Naive thymus-derived CD8-positive, alpha-beta T cell (primary cell): Measurements from ENCODE around the gene LFNG. TPM values are rescaled to one million over a fixed set of nuclear protein-coding genes. Genes with fewer than 3 reads are reported as not detected.

Source experiments
- ATAC-seq, 2 donors: fragments of 150-1000 bp; cut with Tn5 transposase in 1 of 2; sonication (Bioruptor Pico), chemical (Tn5 transposase) in 1 of 2; 1 replicate in 1 of 2; 2 replicates in 1 of 2; pipeline ENCODE4 v1.10.0; 2021; ENCODE audit warnings: mild to moderate bottlenecking in 2 of 2, moderate library complexity in 2 of 2
- POLR2A ChIA-PET: fragments of 350-600 bp; sonication (Branson Sonifier 250); formaldehyde crosslinking; loops from one replicate; lab custom pipeline; 2021; ENCODE audit warnings: antibody characterized with exemption; lab: Charles Lee
- DNase-seq, 10 donors: peaks; one replicate each; pipeline versions ENCODE4 v3.0.0 to v3.0.0-alpha.2; 2020 to 2022
- H3K27ac Mint-ChIP-seq, 10 donors: one replicate each; pipeline ENCODE4 v1.8.0; 2020 to 2022; ENCODE audit warnings: mild to moderate bottlenecking in 10 of 10, mixed read lengths in 10 of 10, moderate library complexity in 4 of 10, inconsistent platforms in 1 of 10
- H3K27me3 Mint-ChIP-seq, 5 donors: one replicate each; pipeline ENCODE4 v1.8.0; 2021 to 2022; ENCODE audit warnings: mixed read lengths in 5 of 5
- H3K36me3 Mint-ChIP-seq, 3 donors: one replicate each; pipeline ENCODE4 v1.8.0; 2020 to 2022; ENCODE audit warnings: mixed read lengths in 3 of 3, mild to moderate bottlenecking in 2 of 3, inconsistent platforms in 1 of 3
- H3K4me1 Mint-ChIP-seq, 4 donors: one replicate each; pipeline ENCODE4 v1.8.0; 2021 to 2022; ENCODE audit warnings: mixed read lengths in 4 of 4
- H3K4me3 Mint-ChIP-seq, 10 donors: one replicate each; pipeline ENCODE4 v1.8.0; 2020 to 2022; ENCODE audit warnings: mild to moderate bottlenecking in 10 of 10, mixed read lengths in 10 of 10, moderate library complexity in 6 of 10, inconsistent platforms in 1 of 10
- H3K9me3 Mint-ChIP-seq, 9 donors: one replicate each; pipeline ENCODE4 v1.8.0; 2020 to 2022; ENCODE audit warnings: mixed read lengths in 9 of 9, mild to moderate bottlenecking in 3 of 9, inconsistent platforms in 1 of 9, moderate library complexity in 1 of 9
- polyA plus RNA-seq, 3 donors: library from polyadenylated mRNA; unstranded; fragments of 300-500 nt; fragmentation: Illumina TruSeq; gene quantifications; one replicate each; pipeline ENCODE4 v1.2.3, GENCODE V29; 2021
- total RNA-seq, 8 experiments: library from RNA in 2 of 8; stranded (reverse) in 2 of 8; gene quantifications; one replicate each; pipeline ENCODE4 v1.2.3 and lab custom pipeline; 2021 to 2026

The LFNG gene
- total and polyA plus RNA-seq, 5 experiments from 2014 or later = 0.54 to 153 (median 3.0) TPM

- H3K27me3 Mint-ChIP-seq = peaks cover 0 to 5% (median 0%) of the 10 kb centered on the region in 5 donors
- POLR2A ChIA-PET = interaction anchor here (1.0 to 3.0 kb wide), 7 partner anchors 10 to 32 kb away, joined by 3 to 20 read pairs (median 4); partner anchors contain the start of gene LFNG
- H3K4me1 Mint-ChIP-seq = peaks cover 2 to 25% (median 8%) of the 10 kb centered on the region in 4 donors
- H3K4me3 Mint-ChIP-seq = no peak overlapping the region
- ATAC-seq (peak in 1 of 2 donors; percentile 9), DNase-seq (no peak)
- H3K9me3 Mint-ChIP-seq = no peaks in the 10 kb centered on the region
- H3K36me3 Mint-ChIP-seq = no peaks in the 10 kb centered on the region
- H3K27ac Mint-ChIP-seq = peak overlapping the region in 1 of 10 donors; percentile 68
These were observed 21.9 kb upstream of the LFNG start for GRCh38 chr7:2497500-2498336.

DNA sequence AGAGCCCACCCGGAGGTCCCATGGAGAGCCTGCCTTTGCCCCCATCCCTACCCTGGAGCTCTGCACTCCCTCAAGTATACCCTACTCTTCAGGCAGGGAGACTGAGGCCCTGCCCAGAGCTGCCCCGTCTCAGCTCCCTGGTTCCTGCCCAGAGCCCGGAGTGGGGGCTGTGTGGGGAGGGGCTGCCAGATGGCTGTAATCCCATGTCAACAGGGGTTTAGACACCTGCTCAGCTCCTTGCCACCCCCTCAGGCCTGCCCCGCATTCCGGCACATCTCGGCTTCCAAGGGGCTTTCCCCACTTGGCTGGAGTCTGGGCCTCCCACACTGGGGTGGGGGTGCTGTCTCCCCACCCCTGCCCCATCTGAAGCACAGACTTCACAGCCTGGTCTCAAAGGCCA is 20.9 kb upstream of the LFNG start:
- Mint-ChIP-seq H3K4me1 (peaks cover 3 to 25% (median 12%) of the 10 kb centered on the region in 4 donors), H3K36me3 (no peaks in the 10 kb centered on the region), H3K27me3 (peaks cover 0 to 5% (median 0%) of the 10 kb centered on the region in 5 donors), H3K9me3 (no peaks in the 10 kb centered on the region), H3K27ac (peak overlapping the region in 1 of 10 donors; percentile 40), H3K4me3 (no peak overlapping the region)
- ATAC-seq (no peak), DNase-seq (no peak)
- POLR2A ChIA-PET = interaction anchor here (1.0 to 3.0 kb wide), 8 partner anchors 10 to 60 kb away, joined by 3 to 20 read pairs (median 5); partner anchors contain the start of genes IQCE and LFNG

DNA sequence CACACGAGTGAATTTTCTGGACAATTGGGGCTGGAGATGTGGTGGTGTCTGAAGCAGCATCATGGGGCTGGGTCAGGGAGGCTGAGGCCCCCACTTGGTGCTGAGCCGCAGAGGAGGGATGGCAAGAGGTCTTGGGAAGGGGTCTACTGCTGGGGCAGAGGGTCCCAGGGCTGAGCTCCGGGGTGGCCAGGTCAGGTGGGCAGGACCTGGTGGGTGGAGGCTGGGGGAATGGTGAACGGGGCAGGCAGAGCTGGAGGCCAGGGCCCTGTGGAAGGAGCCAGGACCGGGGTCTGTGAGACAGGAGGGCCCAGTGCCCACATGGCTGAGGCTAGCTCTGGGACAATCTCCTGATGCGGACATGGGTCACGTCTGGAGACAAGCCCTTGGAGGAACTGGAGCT is 20.4 kb upstream of the LFNG start:
- no peaks in the 10 kb centered on the region for H3K36me3 Mint-ChIP-seq
- POLR2A ChIA-PET = interaction anchor here (1.4 to 3.0 kb wide), 5 partner anchors 9 to 59 kb away, joined by 4 to 20 read pairs (median 7); partner anchors contain the start of genes IQCE and LFNG
- no peak for ATAC-seq
- peaks cover 0 to 5% (median 0%) of the 10 kb centered on the region in 5 donors for H3K27me3 Mint-ChIP-seq
- no peak overlapping the region for H3K4me3 Mint-ChIP-seq
- H3K4me1 Mint-ChIP-seq = peaks cover 6 to 29% (median 15%) of the 10 kb centered on the region in 4 donors
- no peak for DNase-seq
- H3K9me3 Mint-ChIP-seq = no peaks in the 10 kb centered on the region
- H3K27ac Mint-ChIP-seq = peak overlapping the region in 2 of 10 donors; percentile 39 to 40

GRCh38 chr7:2499719-2500430 is 19.7 kb upstream of the LFNG start:
- Mint-ChIP-seq H3K36me3 (no peaks in the 10 kb centered on the region), H3K9me3 (no peaks in the 10 kb centered on the region), H3K4me3 (no peak overlapping the region), H3K27ac (no peak overlapping the region), H3K4me1 (peaks cover 4 to 29% (median 16%) of the 10 kb centered on the region in 4 donors), H3K27me3 (peaks cover 0 to 5% (median 0%) of the 10 kb centered on the region in 5 donors)
- no peak for ATAC-seq
- POLR2A ChIA-PET = interaction anchor here (1.4 to 3.0 kb wide), 4 partner anchors 9 to 59 kb away, joined by 4 to 20 read pairs (median 6); partner anchors contain the start of gene IQCE
- DNase-seq = no peak

DNA sequence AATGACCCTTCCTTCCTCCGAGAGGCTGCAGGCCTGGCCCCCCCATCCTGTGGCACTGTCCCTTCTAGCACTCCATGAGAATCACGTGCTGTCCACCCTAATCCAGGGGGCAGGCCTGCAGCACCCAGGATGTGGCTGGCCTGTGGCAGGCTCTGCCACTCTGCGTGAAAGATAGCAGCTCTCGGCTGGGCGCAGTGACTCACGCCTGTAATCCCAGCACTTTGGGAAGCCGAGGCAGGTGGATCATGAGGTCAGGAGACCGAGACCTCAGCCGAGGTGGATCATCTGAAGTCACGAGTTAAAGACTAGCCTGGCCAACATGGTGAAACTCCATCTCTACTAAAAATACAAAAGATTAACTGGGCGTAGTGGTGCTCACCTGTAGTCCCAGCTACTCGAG is 18.9 kb upstream of the LFNG start:
- DNase-seq = no peak
- no peak for ATAC-seq
- Mint-ChIP-seq H3K9me3 (no peaks in the 10 kb centered on the region), H3K27me3 (peaks cover 0 to 5% (median 0%) of the 10 kb centered on the region in 5 donors), H3K36me3 (no peaks in the 10 kb centered on the region), H3K4me3 (peak overlapping the region in 1 of 10 donors; percentile 36), H3K27ac (peak overlapping the region in 1 of 10 donors; percentile 67), H3K4me1 (peaks cover 4 to 29% (median 16%) of the 10 kb centered on the region in 4 donors)
- POLR2A ChIA-PET = interaction anchor here (0.5 to 22.8 kb wide), 5 partner anchors 8 to 48 kb away, joined by 7 to 821 read pairs (median 9); partner anchors contain the start of gene LFNG

GRCh38 chr7:2501947-2502646 is 17.5 kb upstream of the LFNG start:
- peaks cover 4 to 34% (median 17%) of the 10 kb centered on the region in 4 donors for H3K4me1 Mint-ChIP-seq
- no peaks in the 10 kb centered on the region for H3K36me3 Mint-ChIP-seq
- H3K27me3 Mint-ChIP-seq = no peaks in the 10 kb centered on the region
- no peaks in the 10 kb centered on the region for H3K9me3 Mint-ChIP-seq
- DNase-seq (no peak), ATAC-seq (no peak)
- H3K27ac Mint-ChIP-seq = no peak overlapping the region
- H3K4me3 Mint-ChIP-seq = no peak overlapping the region
- POLR2A ChIA-PET = interaction anchor here (0.7 to 22.8 kb wide), 5 partner anchors 10 to 97 kb away, joined by 3 to 821 read pairs (median 5); partner anchors contain the start of gene LFNG

- no peaks in the 10 kb centered on the region for H3K9me3 Mint-ChIP-seq
- no peaks in the 10 kb centered on the region for H3K27me3 Mint-ChIP-seq
- no peak for DNase-seq
- no peak for ATAC-seq
- H3K4me3 Mint-ChIP-seq = no peak overlapping the region
- H3K4me1 Mint-ChIP-seq = peaks cover 5 to 33% (median 15%) of the 10 kb centered on the region in 4 donors
- POLR2A ChIA-PET = interaction anchor here (0.7 to 22.8 kb wide), 4 partner anchors 9 to 98 kb away, joined by 3 to 821 read pairs (median 12); partner anchors contain the start of gene LFNG
- no peak overlapping the region for H3K27ac Mint-ChIP-seq
- no peaks in the 10 kb centered on the region for H3K36me3 Mint-ChIP-seq
These were observed 17.0 kb upstream of the LFNG start for GRCh38 chr7:2502647-2502966.

DNA sequence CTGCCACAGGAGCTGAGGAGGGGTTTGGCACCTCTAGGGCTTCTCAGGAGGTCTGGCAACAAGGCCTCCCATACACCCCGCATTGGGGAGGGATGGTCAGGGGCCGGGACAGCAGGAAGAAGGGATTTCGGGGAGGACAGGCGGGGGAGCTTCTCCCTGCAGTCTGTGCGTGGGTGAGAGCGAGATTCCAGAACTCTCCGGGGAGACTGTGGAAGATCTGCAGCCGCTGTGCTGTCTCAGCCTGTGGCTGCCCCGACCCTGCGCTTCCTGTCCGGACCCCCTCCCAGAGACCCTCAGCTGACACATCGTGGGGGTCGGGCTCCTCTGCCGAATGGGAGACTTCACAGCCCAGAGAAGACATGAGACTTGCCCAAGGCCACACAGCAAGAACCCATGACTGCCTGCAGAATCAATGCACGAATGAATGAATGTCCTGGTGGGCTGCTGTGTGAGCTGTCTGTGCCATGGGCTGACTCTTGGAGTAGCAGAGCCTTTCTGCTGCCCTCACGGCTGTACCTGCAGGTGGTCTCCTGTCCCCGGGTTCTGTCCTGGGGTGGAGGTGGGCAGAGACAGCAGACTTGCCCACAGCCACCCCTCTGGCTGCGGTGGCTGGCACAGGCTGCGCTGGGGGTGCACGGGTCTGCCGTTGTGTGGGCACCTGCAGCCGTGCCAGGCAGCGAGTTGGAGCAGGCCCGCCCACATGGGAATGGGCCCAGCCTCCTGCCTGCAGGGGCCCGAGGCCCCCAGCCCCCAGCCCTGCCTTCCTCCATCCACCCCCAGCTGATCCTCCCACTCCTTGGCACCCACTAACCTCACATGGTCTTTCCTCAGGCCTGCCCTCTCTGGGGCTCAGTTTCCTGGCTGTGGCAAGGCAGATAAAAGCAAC is 16.3 kb upstream of the LFNG start:
- POLR2A ChIA-PET = interaction anchor here (0.7 to 22.8 kb wide), 4 partner anchors 9 to 99 kb away, joined by 3 to 821 read pairs (median 12); partner anchors contain the start of gene LFNG
- DNase-seq (no peak), ATAC-seq (no peak)
- Mint-ChIP-seq H3K4me1 (peaks cover 8 to 33% (median 17%) of the 10 kb centered on the region in 4 donors), H3K9me3 (no peaks in the 10 kb centered on the region), H3K27me3 (no peaks in the 10 kb centered on the region), H3K4me3 (no peak overlapping the region), H3K27ac (peak overlapping the region in 1 of 10 donors; percentile 52), H3K36me3 (no peaks in the 10 kb centered on the region)

DNA sequence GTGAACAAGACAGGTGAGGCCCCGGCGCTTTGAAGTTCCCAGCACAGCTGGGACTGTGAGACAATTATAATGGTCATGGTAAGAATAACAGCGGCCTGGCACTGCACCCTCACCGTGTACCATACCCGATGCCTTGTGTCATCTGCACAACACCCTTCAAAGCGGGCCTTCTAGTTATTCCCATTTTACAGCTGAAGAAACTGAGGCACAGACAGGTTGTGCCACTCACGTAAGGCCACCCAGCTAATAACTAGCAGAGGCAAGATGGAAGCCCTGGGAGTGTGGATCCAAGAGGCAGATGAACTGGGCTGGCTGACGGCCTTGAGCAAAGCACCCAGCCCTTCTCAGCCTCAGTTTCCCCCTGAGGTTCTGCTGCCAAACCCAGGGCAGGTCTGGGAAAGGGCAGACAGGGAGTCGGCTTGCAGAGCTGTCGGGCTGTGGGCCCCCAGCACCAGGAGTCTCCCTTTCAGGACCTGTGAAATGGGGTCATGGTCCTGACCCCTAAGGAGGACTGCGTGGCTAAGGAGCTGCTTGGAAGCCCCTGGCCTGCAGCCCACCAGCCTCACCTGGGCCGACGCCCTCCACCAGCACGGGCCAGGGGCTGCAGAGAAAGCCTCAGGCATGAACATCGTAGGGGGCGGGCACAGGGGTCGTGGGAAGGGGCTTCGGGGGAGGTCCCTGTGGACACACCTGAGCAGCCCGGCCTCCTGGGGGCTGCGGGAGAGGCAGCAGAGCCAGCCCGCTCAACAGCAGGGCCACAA is 15.3 kb upstream of the LFNG start:
- H3K36me3 Mint-ChIP-seq = no peaks in the 10 kb centered on the region
- peak overlapping the region in 1 of 10 donors; percentile 25 for H3K27ac Mint-ChIP-seq
- H3K4me3 Mint-ChIP-seq = no peak overlapping the region

GRCh38 chr7:2504889-2505375 is 14.6 kb upstream of the LFNG start:
- Mint-ChIP-seq H3K27ac (peak overlapping the region in 1 of 10 donors; percentile 48), H3K9me3 (no peaks in the 10 kb centered on the region), H3K36me3 (no peaks in the 10 kb centered on the region), H3K4me1 (peaks cover 14 to 46% (median 33%) of the 10 kb centered on the region in 4 donors), H3K4me3 (no peak overlapping the region), H3K27me3 (no peaks in the 10 kb centered on the region)
- DNase-seq (no peak), ATAC-seq (no peak)
- POLR2A ChIA-PET = interaction anchor here (1.2 to 22.8 kb wide), 2 partner anchors 19 to 26 kb away, joined by 3 to 821 read pairs; partner anchors contain the start of gene LFNG

More for the DNA sequence above, 15.3 kb upstream of the LFNG start:
- Mint-ChIP-seq H3K9me3 (no peaks in the 10 kb centered on the region), H3K27me3 (no peaks in the 10 kb centered on the region), H3K4me1 (peaks cover 11 to 40% (median 27%) of the 10 kb centered on the region in 4 donors)
- POLR2A ChIA-PET = interaction anchor here (2.2 to 22.8 kb wide), 3 partner anchors 8 to 35 kb away, joined by 5 to 821 read pairs (median 18); partner anchors contain the start of gene LFNG
- DNase-seq (no peak), ATAC-seq (no peak)
